ENCODE measurements around the gene EPB41L3.

EPB41L3 gene

GRCh38 chr18:5520464-5520863 is 23.3 kb downstream of the EPB41L3 start:
- TF ChIP-seq CTCF (conservative IDR thresholded peaks at IDR 0.05; ENCODE audit: low read depth, low read length), result no peak
- no peak for DNase-seq (ENCODE audit: low read depth)
- no peak overlapping the region for H3K4me3 ChIP-seq (ENCODE audit: low read depth, low read length)

GRCh38 chr18:5519448-5520298 is 24.1 kb downstream of the EPB41L3 start:
- peak overlapping the region; percentile 40 for H3K4me3 ChIP-seq (ENCODE audit: low read depth, low read length)
- peak; percentile 55 for DNase-seq (ENCODE audit: low read depth)
- TF ChIP-seq CTCF (conservative IDR thresholded peaks at IDR 0.05; ENCODE audit: low read depth, low read length), result no peak

GRCh38 chr18:5518899-5519371 is 24.9 kb downstream of the EPB41L3 start:
- DNase-seq (ENCODE audit: low read depth), result peak; percentile 96
- no peak for TF ChIP-seq CTCF (conservative IDR thresholded peaks at IDR 0.05; ENCODE audit: low read depth, low read length)
- peak overlapping the region; percentile 41 for H3K4me3 ChIP-seq (ENCODE audit: low read depth, low read length)

GRCh38 chr18:5518179-5518770 is 25.5 kb downstream of the EPB41L3 start:
- peak; percentile 35 for TF ChIP-seq CTCF (conservative IDR thresholded peaks at IDR 0.05; ENCODE audit: low read depth, low read length)
- DNase-seq (ENCODE audit: low read depth), result peak; percentile 88
- H3K4me3 ChIP-seq (ENCODE audit: low read depth, low read length), result peak overlapping the region; percentile 41

GRCh38 chr18:5516841-5517240 is 27.0 kb downstream of the EPB41L3 start:
- TF ChIP-seq CTCF (conservative IDR thresholded peaks at IDR 0.05; ENCODE audit: low read depth, low read length), result no peak
- DNase-seq (ENCODE audit: low read depth), result no peak
- H3K4me3 ChIP-seq (ENCODE audit: low read depth, low read length), result no peak overlapping the region

- TF ChIP-seq CTCF (conservative IDR thresholded peaks at IDR 0.05; ENCODE audit: low read depth, low read length), result no peak
- no peak overlapping the region for H3K4me3 ChIP-seq (ENCODE audit: low read depth, low read length)
- DNase-seq (ENCODE audit: low read depth), result no peak
Observed at GRCh38 chr18:5515011-5515784, 28.6 kb downstream of the EPB41L3 start.

All from choroid plexus epithelial cell (primary cell).